Activated naive CD4-positive, alpha-beta T cell treated with anti-CD3 and anti-CD28 coated beads, Interleukin-2, amount 10 ng/mL, durations not matched to agents 7 days and 5 days (primary cell): ENCODE results near the gene FGF9.

Source experiments
- CTCF ChIA-PET: fragments of 350-600 bp; sonication (Branson Sonifier 250); formaldehyde crosslinking; loops from one replicate; lab custom pipeline; 2021; ENCODE audit warnings: antibody characterized with exemption; lab: Charles Lee
- DNase-seq: peaks from one replicate; pipeline ENCODE4 v3.0.0-alpha.2; 2020
- H3K27ac Mint-ChIP-seq: one replicate; pipeline ENCODE4 v1.8.0; 2021; ENCODE audit warnings: mild to moderate bottlenecking, moderate library complexity, mixed read lengths
- H3K27me3 Mint-ChIP-seq: one replicate; pipeline ENCODE4 v1.8.0; 2021; ENCODE audit warnings: mild to moderate bottlenecking, mixed read lengths
- H3K36me3 Mint-ChIP-seq: one replicate; pipeline ENCODE4 v1.8.0; 2021; ENCODE audit warnings: mixed read lengths
- H3K4me1 Mint-ChIP-seq: one replicate; pipeline ENCODE4 v1.8.0; 2021; ENCODE audit warnings: mixed read lengths
- H3K4me3 Mint-ChIP-seq: one replicate; pipeline ENCODE4 v1.8.0; 2021; ENCODE audit warnings: mild to moderate bottlenecking, moderate library complexity, mixed read lengths
- H3K9me3 Mint-ChIP-seq: one replicate; pipeline ENCODE4 v1.8.0; 2021; ENCODE audit warnings: mixed read lengths

The FGF9 gene

GRCh38 chr13:21709697-21710096, 38.8 kb downstream of the FGF9 start:
- CTCF ChIA-PET = no interaction called here
- no peak for DNase-seq
- H3K36me3 Mint-ChIP-seq = no peaks in the 10 kb centered on the region
- H3K4me3 Mint-ChIP-seq = no peak overlapping the region
- H3K27me3 Mint-ChIP-seq = peaks cover 7% of the 10 kb centered on the region
- H3K9me3 Mint-ChIP-seq = peaks cover 3% of the 10 kb centered on the region
- H3K4me1 Mint-ChIP-seq = no peaks in the 10 kb centered on the region
- no peak overlapping the region for H3K27ac Mint-ChIP-seq

GRCh38 chr13:21710163-21710562, 39.3 kb downstream of the FGF9 start:
- Mint-ChIP-seq H3K36me3 (no peaks in the 10 kb centered on the region), H3K27me3 (peaks cover 7% of the 10 kb centered on the region), H3K9me3 (peaks cover 3% of the 10 kb centered on the region), H3K4me1 (no peaks in the 10 kb centered on the region), H3K4me3 (no peak overlapping the region), H3K27ac (no peak overlapping the region)
- CTCF ChIA-PET = no interaction called here
- DNase-seq = no peak

GRCh38 chr13:21717817-21718216, 46.9 kb downstream of the FGF9 start:
- no peaks in the 10 kb centered on the region for H3K9me3 Mint-ChIP-seq
- H3K27me3 Mint-ChIP-seq = peaks cover 11% of the 10 kb centered on the region
- CTCF ChIA-PET = no interaction called here
- H3K4me3 Mint-ChIP-seq = no peak overlapping the region
- DNase-seq = no peak
- no peaks in the 10 kb centered on the region for H3K4me1 Mint-ChIP-seq
- H3K27ac Mint-ChIP-seq = no peak overlapping the region
- no peaks in the 10 kb centered on the region for H3K36me3 Mint-ChIP-seq

- no peak overlapping the region for H3K4me3 Mint-ChIP-seq
- CTCF ChIA-PET = no interaction called here
- H3K27ac Mint-ChIP-seq = no peak overlapping the region
- no peak for DNase-seq
- H3K27me3 Mint-ChIP-seq = peaks cover 7% of the 10 kb centered on the region
- H3K9me3 Mint-ChIP-seq = no peaks in the 10 kb centered on the region
- H3K36me3 Mint-ChIP-seq = no peaks in the 10 kb centered on the region
- H3K4me1 Mint-ChIP-seq = no peaks in the 10 kb centered on the region
Observed at GRCh38 chr13:21719463-21719862, 48.6 kb downstream of the FGF9 start.

GRCh38 chr13:21723807-21724505, 53.1 kb downstream of the FGF9 start:
- H3K27me3 Mint-ChIP-seq = no peaks in the 10 kb centered on the region
- peaks cover 6% of the 10 kb centered on the region for H3K9me3 Mint-ChIP-seq
- no peak overlapping the region for H3K4me3 Mint-ChIP-seq
- H3K36me3 Mint-ChIP-seq = peaks cover 3% of the 10 kb centered on the region
- no peaks in the 10 kb centered on the region for H3K4me1 Mint-ChIP-seq
- CTCF ChIA-PET = no interaction called here
- no peak overlapping the region for H3K27ac Mint-ChIP-seq
- no peak for DNase-seq

GRCh38 chr13:21730186-21730880, 59.5 kb downstream of the FGF9 start:
- no peak overlapping the region for H3K27ac Mint-ChIP-seq
- peaks cover 6% of the 10 kb centered on the region for H3K9me3 Mint-ChIP-seq
- peaks cover 3% of the 10 kb centered on the region for H3K36me3 Mint-ChIP-seq
- H3K4me3 Mint-ChIP-seq = no peak overlapping the region
- no peaks in the 10 kb centered on the region for H3K27me3 Mint-ChIP-seq
- no peak for DNase-seq
- CTCF ChIA-PET = no interaction called here
- no peaks in the 10 kb centered on the region for H3K4me1 Mint-ChIP-seq

GRCh38 chr13:21733475-21734263, 62.8 kb downstream of the FGF9 start:
- CTCF ChIA-PET = no interaction called here
- Mint-ChIP-seq H3K27me3 (no peaks in the 10 kb centered on the region), H3K4me1 (no peaks in the 10 kb centered on the region), H3K9me3 (no peaks in the 10 kb centered on the region), H3K36me3 (no peaks in the 10 kb centered on the region), H3K27ac (no peak overlapping the region), H3K4me3 (no peak overlapping the region)
- no peak for DNase-seq

GRCh38 chr13:21734961-21735360, 64.1 kb downstream of the FGF9 start:
- DNase-seq = no peak
- no peak overlapping the region for H3K4me3 Mint-ChIP-seq
- no peaks in the 10 kb centered on the region for H3K36me3 Mint-ChIP-seq
- H3K4me1 Mint-ChIP-seq = no peaks in the 10 kb centered on the region
- H3K9me3 Mint-ChIP-seq = no peaks in the 10 kb centered on the region
- H3K27ac Mint-ChIP-seq = no peak overlapping the region
- H3K27me3 Mint-ChIP-seq = peaks cover 3% of the 10 kb centered on the region
- CTCF ChIA-PET = no interaction called here

GRCh38 chr13:21735701-21736401, 65.0 kb downstream of the FGF9 start:
- peaks cover 3% of the 10 kb centered on the region for H3K27me3 Mint-ChIP-seq
- CTCF ChIA-PET = no interaction called here
- no peaks in the 10 kb centered on the region for H3K4me1 Mint-ChIP-seq
- DNase-seq = no peak
- no peak overlapping the region for H3K27ac Mint-ChIP-seq
- no peak overlapping the region for H3K4me3 Mint-ChIP-seq
- H3K9me3 Mint-ChIP-seq = no peaks in the 10 kb centered on the region
- no peaks in the 10 kb centered on the region for H3K36me3 Mint-ChIP-seq

- H3K36me3 Mint-ChIP-seq = no peaks in the 10 kb centered on the region
- CTCF ChIA-PET = no interaction called here
- H3K4me3 Mint-ChIP-seq = no peak overlapping the region
- no peaks in the 10 kb centered on the region for H3K9me3 Mint-ChIP-seq
- peaks cover 3% of the 10 kb centered on the region for H3K27me3 Mint-ChIP-seq
- no peak for DNase-seq
- H3K27ac Mint-ChIP-seq = no peak overlapping the region
- no peaks in the 10 kb centered on the region for H3K4me1 Mint-ChIP-seq
Observed at GRCh38 chr13:21736926-21737325, 66.1 kb downstream of the FGF9 start.

- Mint-ChIP-seq H3K4me3 (no peak overlapping the region), H3K9me3 (no peaks in the 10 kb centered on the region), H3K27ac (no peak overlapping the region), H3K27me3 (peaks cover 3% of the 10 kb centered on the region), H3K4me1 (no peaks in the 10 kb centered on the region), H3K36me3 (no peaks in the 10 kb centered on the region)
- CTCF ChIA-PET = no interaction called here
- DNase-seq = no peak
Observed at GRCh38 chr13:21738630-21739029, 67.8 kb downstream of the FGF9 start.

GRCh38 chr13:21739771-21740170, 68.9 kb downstream of the FGF9 start:
- no peaks in the 10 kb centered on the region for H3K36me3 Mint-ChIP-seq
- no peaks in the 10 kb centered on the region for H3K4me1 Mint-ChIP-seq
- no peak overlapping the region for H3K4me3 Mint-ChIP-seq
- CTCF ChIA-PET = no interaction called here
- H3K27ac Mint-ChIP-seq = no peak overlapping the region
- no peaks in the 10 kb centered on the region for H3K9me3 Mint-ChIP-seq
- DNase-seq = no peak
- peaks cover 3% of the 10 kb centered on the region for H3K27me3 Mint-ChIP-seq

GRCh38 chr13:21741396-21741979, 70.6 kb downstream of the FGF9 start:
- Mint-ChIP-seq H3K4me3 (no peak overlapping the region), H3K27ac (no peak overlapping the region), H3K36me3 (no peaks in the 10 kb centered on the region), H3K9me3 (no peaks in the 10 kb centered on the region), H3K27me3 (peaks cover 3% of the 10 kb centered on the region), H3K4me1 (no peaks in the 10 kb centered on the region)
- DNase-seq = no peak
- CTCF ChIA-PET = no interaction called here

- no peak overlapping the region for H3K4me3 Mint-ChIP-seq
- no peak for DNase-seq
- CTCF ChIA-PET = no interaction called here
Observed at GRCh38 chr13:21742096-21742495, 71.2 kb downstream of the FGF9 start.

More at GRCh38 chr13:21742096-21742495, 71.2 kb downstream of the FGF9 start:
- Mint-ChIP-seq H3K27me3 (peaks cover 3% of the 10 kb centered on the region), H3K27ac (no peak overlapping the region), H3K36me3 (no peaks in the 10 kb centered on the region), H3K9me3 (no peaks in the 10 kb centered on the region), H3K4me1 (no peaks in the 10 kb centered on the region)
